Activated T-cell treated with anti-CD3 and anti-CD28 coated beads, Interleukin-2, amount 50 U/mL, for 4 hours (primary cell): Measurements from ENCODE around the gene EIF4G3. TPM values are rescaled to one million over a fixed set of nuclear protein-coding genes. Genes with fewer than 3 reads are reported as not detected.
"Not testable (repeated sequence)": the region's sequence is repeated elsewhere in the genome, so short reads cannot be mapped to it uniquely, and the experiment has no call there.

Source experiments
- ATAC-seq, 2 donors: fragments of 200-7000 bp; cut with Tn5 transposase; one replicate each; pipeline ENCODE4 v1.10.0; 2021
- DNase-seq: peaks from one replicate; pipeline ENCODE4 v3.0.0-alpha.2; 2020
- H3K27me3 Mint-ChIP-seq: one replicate; pipeline ENCODE4 v1.8.0; 2021; ENCODE audit warnings: low read depth, mixed read lengths
- H3K36me3 Mint-ChIP-seq: one replicate; pipeline ENCODE4 v1.8.0; 2022; ENCODE audit warnings: mixed read lengths; ENCODE audit not compliant: insufficient read depth
- H3K4me1 Mint-ChIP-seq: one replicate; pipeline ENCODE4 v1.8.0; 2021; ENCODE audit warnings: low read depth, mixed read lengths
- H3K4me3 Mint-ChIP-seq: one replicate; pipeline ENCODE4 v1.8.0; 2021; ENCODE audit warnings: mild to moderate bottlenecking, moderate library complexity, mixed read lengths
- H3K9me3 Mint-ChIP-seq: one replicate; pipeline ENCODE4 v1.8.0; 2021; ENCODE audit warnings: mixed read lengths
- total RNA-seq, 3 donors: library from RNA; stranded (reverse); gene quantifications; one replicate each; pipeline ENCODE4 v1.2.1, GENCODE V29; 2021

EIF4G3 gene
- total RNA-seq, 3 donors from 2014 or later: 43.5 to 48.5 (median 46.1) TPM

GRCh38 chr1:21067551-21068227, 109.0 kb downstream of the EIF4G3 start:
- no peaks in the 10 kb centered on the region for H3K27me3 Mint-ChIP-seq
- H3K4me3 Mint-ChIP-seq: no peak overlapping the region
- no peak for DNase-seq
- no peaks in the 10 kb centered on the region for H3K9me3 Mint-ChIP-seq
- H3K4me1 Mint-ChIP-seq: no peaks in the 10 kb centered on the region
- no peak for ATAC-seq
- H3K36me3 Mint-ChIP-seq: peaks cover 6% of the 10 kb centered on the region

- Mint-ChIP-seq H3K9me3 (no peaks in the 10 kb centered on the region), H3K36me3 (peaks cover 6% of the 10 kb centered on the region), H3K4me3 (no peak overlapping the region), H3K4me1 (no peaks in the 10 kb centered on the region), H3K27me3 (no peaks in the 10 kb centered on the region)
- ATAC-seq: no peak
- DNase-seq: no peak
These were observed 110.2 kb downstream of the EIF4G3 start for GRCh38 chr1:21066356-21067012.

GRCh38 chr1:21065851-21066250, 110.8 kb downstream of the EIF4G3 start:
- peaks cover 6% of the 10 kb centered on the region for H3K36me3 Mint-ChIP-seq
- no peaks in the 10 kb centered on the region for H3K27me3 Mint-ChIP-seq
- no peak for DNase-seq
- no peaks in the 10 kb centered on the region for H3K9me3 Mint-ChIP-seq
- H3K4me1 Mint-ChIP-seq: no peaks in the 10 kb centered on the region
- no peak overlapping the region for H3K4me3 Mint-ChIP-seq
- no peak for ATAC-seq

GRCh38 chr1:21064057-21064456, 112.6 kb downstream of the EIF4G3 start:
- Mint-ChIP-seq H3K4me3 (no peak overlapping the region), H3K4me1 (no peaks in the 10 kb centered on the region), H3K9me3 (no peaks in the 10 kb centered on the region), H3K27me3 (no peaks in the 10 kb centered on the region), H3K36me3 (peaks cover under 1% of the 10 kb centered on the region)
- DNase-seq (no peak), ATAC-seq (no peak)

GRCh38 chr1:21060523-21060922, 116.2 kb downstream of the EIF4G3 start:
- DNase-seq: no peak
- Mint-ChIP-seq H3K4me1 (no peaks in the 10 kb centered on the region), H3K27me3 (no peaks in the 10 kb centered on the region), H3K9me3 (no peaks in the 10 kb centered on the region), H3K4me3 (no peak overlapping the region), H3K36me3 (no peaks in the 10 kb centered on the region)
- ATAC-seq: no peak

GRCh38 chr1:21059021-21059420, 117.7 kb downstream of the EIF4G3 start:
- no peaks in the 10 kb centered on the region for H3K27me3 Mint-ChIP-seq
- H3K36me3 Mint-ChIP-seq: no peaks in the 10 kb centered on the region
- no peak for ATAC-seq
- H3K4me3 Mint-ChIP-seq: no peak overlapping the region
- no peak for DNase-seq
- no peaks in the 10 kb centered on the region for H3K9me3 Mint-ChIP-seq
- no peaks in the 10 kb centered on the region for H3K4me1 Mint-ChIP-seq

GRCh38 chr1:21058035-21058793, 118.5 kb downstream of the EIF4G3 start:
- ATAC-seq: no peak

GRCh38 chr1:21053189-21053928, 123.3 kb downstream of the EIF4G3 start:
- H3K9me3 Mint-ChIP-seq, H3K36me3 Mint-ChIP-seq, H3K27me3 Mint-ChIP-seq, H3K4me3 Mint-ChIP-seq, DNase-seq, H3K4me1 Mint-ChIP-seq, ATAC-seq: not testable (repeated sequence)

More at GRCh38 chr1:21058035-21058793, 118.5 kb downstream of the EIF4G3 start:
- no peak overlapping the region for H3K4me3 Mint-ChIP-seq
- no peak for DNase-seq
- no peaks in the 10 kb centered on the region for H3K4me1 Mint-ChIP-seq
- no peaks in the 10 kb centered on the region for H3K27me3 Mint-ChIP-seq
- no peaks in the 10 kb centered on the region for H3K9me3 Mint-ChIP-seq
- no peaks in the 10 kb centered on the region for H3K36me3 Mint-ChIP-seq

GRCh38 chr1:21052034-21052433, 124.7 kb downstream of the EIF4G3 start:
- Mint-ChIP-seq H3K4me1 (no peaks in the 10 kb centered on the region), H3K9me3 (no peaks in the 10 kb centered on the region), H3K27me3 (no peaks in the 10 kb centered on the region), H3K36me3 (peaks cover 9% of the 10 kb centered on the region), H3K4me3 (no peak overlapping the region)
- no peak for ATAC-seq
- DNase-seq: no peak

GRCh38 chr1:21051177-21051825, 125.4 kb downstream of the EIF4G3 start:
- Mint-ChIP-seq H3K4me1 (no peaks in the 10 kb centered on the region), H3K9me3 (no peaks in the 10 kb centered on the region), H3K4me3 (no peak overlapping the region), H3K27me3 (no peaks in the 10 kb centered on the region), H3K36me3 (peaks cover 9% of the 10 kb centered on the region)
- no peak for ATAC-seq
- no peak for DNase-seq

- H3K36me3 Mint-ChIP-seq: peaks cover 10% of the 10 kb centered on the region
- ATAC-seq (no peak), DNase-seq (no peak)
- H3K27me3 Mint-ChIP-seq: no peaks in the 10 kb centered on the region
- no peak overlapping the region for H3K4me3 Mint-ChIP-seq
- H3K4me1 Mint-ChIP-seq: no peaks in the 10 kb centered on the region
- H3K9me3 Mint-ChIP-seq: no peaks in the 10 kb centered on the region
These were observed 126.7 kb downstream of the EIF4G3 start for GRCh38 chr1:21050031-21050430.

GRCh38 chr1:21048462-21048861, 128.2 kb downstream of the EIF4G3 start:
- Mint-ChIP-seq H3K36me3 (peaks cover 12% of the 10 kb centered on the region), H3K9me3 (no peaks in the 10 kb centered on the region), H3K4me1 (no peaks in the 10 kb centered on the region), H3K27me3 (no peaks in the 10 kb centered on the region), H3K4me3 (no peak overlapping the region)
- ATAC-seq: no peak
- DNase-seq: no peak

GRCh38 chr1:21046132-21046531, 130.6 kb downstream of the EIF4G3 start:
- Mint-ChIP-seq H3K36me3 (peaks cover 21% of the 10 kb centered on the region), H3K4me3 (no peak overlapping the region), H3K27me3 (no peaks in the 10 kb centered on the region), H3K9me3 (no peaks in the 10 kb centered on the region), H3K4me1 (no peaks in the 10 kb centered on the region)
- DNase-seq (no peak), ATAC-seq (no peak)

GRCh38 chr1:21045351-21045750, 131.3 kb downstream of the EIF4G3 start:
- Mint-ChIP-seq H3K36me3 (peaks cover 18% of the 10 kb centered on the region), H3K4me1 (no peaks in the 10 kb centered on the region), H3K4me3 (no peak overlapping the region), H3K27me3 (no peaks in the 10 kb centered on the region), H3K9me3 (no peaks in the 10 kb centered on the region)
- no peak for ATAC-seq
- DNase-seq: no peak
